Fibroblast of lung (primary cell): ENCODE measurements around the gene POFUT2. TPM values are rescaled to one million over a fixed set of nuclear protein-coding genes. Genes with fewer than 3 reads are reported as not detected.

Source experiments
- DNase-seq, 2 donors: peaks; one replicate each; pipeline versions ENCODE4 v3.0.0 to v3.0.0-alpha.2; 2010; ENCODE audit warnings: low read depth in 2 of 2
- H2AFZ ChIP-seq: 2 replicates; pipeline ENCODE4 v1.5.1; 2012; ENCODE audit warnings: low read length, control low read depth, inconsistent platforms
- H3K27ac ChIP-seq: 2 replicates; pipeline ENCODE4 v1.5.1; 2011; ENCODE audit warnings: low read length, control low read depth; ENCODE audit not compliant: insufficient read depth
- H3K27me3 ChIP-seq: 2 replicates; pipeline ENCODE4 v1.5.1; 2011; ENCODE audit warnings: mild to moderate bottlenecking, low read length; ENCODE audit not compliant: control insufficient read depth, insufficient read depth
- H3K36me3 ChIP-seq: 2 replicates; pipeline ENCODE4 v1.5.1; 2011; ENCODE audit warnings: low read length; ENCODE audit not compliant: control insufficient read depth, insufficient read depth
- H3K4me1 ChIP-seq: 2 replicates; pipeline ENCODE4 v1.5.1; 2011; ENCODE audit warnings: low read length; ENCODE audit not compliant: control insufficient read depth, insufficient read depth; ENCODE audit errors: extremely low read depth
- H3K4me2 ChIP-seq: 2 replicates; pipeline ENCODE4 v1.5.1; 2011; ENCODE audit warnings: low read length, control low read depth; ENCODE audit not compliant: insufficient read depth; ENCODE audit errors: extremely low read depth
- H3K4me3 ChIP-seq, 4 experiments: fragments of 200-600 bp in 1 of 4; sonication (generic) in 1 of 4; replicated peaks in 1 of 4; 2 replicates each; pipeline ENCODE4 v1.5.1; 2011 to 2016; ENCODE audit warnings: low read length in 4 of 4, low read depth in 3 of 4, mild to moderate bottlenecking in 3 of 4, control low read depth in 2 of 4, inconsistent platforms in 1 of 4, mixed read lengths in 1 of 4; ENCODE audit not compliant: insufficient read depth in 1 of 4; ENCODE audit errors: control extremely low read depth in 1 of 4
- H3K79me2 ChIP-seq: 2 replicates; pipeline ENCODE4 v1.5.1; 2012; ENCODE audit warnings: mild to moderate bottlenecking, low read length, inconsistent platforms; ENCODE audit not compliant: control insufficient read depth, insufficient read depth
- H3K9ac ChIP-seq: 2 replicates; pipeline ENCODE4 v1.5.1; 2011; ENCODE audit warnings: mild to moderate bottlenecking, low read length, control low read depth; ENCODE audit not compliant: insufficient read depth
- H3K9me3 ChIP-seq: 2 replicates; pipeline ENCODE4 v1.5.1; 2012; ENCODE audit warnings: low read depth, low read length; ENCODE audit not compliant: control insufficient read depth, insufficient read depth
- H4K20me1 ChIP-seq: 2 replicates; pipeline ENCODE4 v1.5.1; 2011; ENCODE audit warnings: low read length; ENCODE audit not compliant: control insufficient read depth, insufficient read depth; ENCODE audit errors: extremely low read depth
- EZH2 ChIP-seq: IDR thresholded peaks from 2 replicates; pipeline ENCODE4 v1.5.1; 2012; ENCODE audit warnings: low read length, control low read depth, mild to moderate bottlenecking; ENCODE audit errors: missing control alignments
- polyA plus RNA-seq, 2 donors: library from polyadenylated mRNA; depleted of rRNA in 1 of 2; stranded (reverse) in 1 of 2; unstranded in 1 of 2; fragments of >200 nt; gene quantifications; 2 replicates each; pipeline ENCODE4 v1.2.1, GENCODE V29; 2011 to 2012; ENCODE audit warnings: missing spikeins in 1 of 2
- total RNA-seq: library from RNA; depleted of rRNA; stranded (reverse); fragments of >200 nt; gene quantifications from 2 replicates; pipeline ENCODE4 v1.2.1, GENCODE V29; 2014
- TF ChIP-seq, protein P1 (sequence below), 2 donors: IDR thresholded peaks in 1 of 2; conservative IDR thresholded peaks in 1 of 2; 1 replicate in 1 of 2; 2 replicates in 1 of 2; pipeline ENCODE4 v1.5.1; 2011 to 2012; ENCODE audit warnings: low read length in 2 of 2, control low read depth in 1 of 2, inconsistent platforms in 1 of 2, low read depth in 1 of 2, mild to moderate bottlenecking in 1 of 2

The POFUT2 gene
- total and polyA plus RNA-seq, 2 donors (not counting 1 experiment from before 2014, with no cell fraction given): 56.0 to 60.3 TPM

DNA sequence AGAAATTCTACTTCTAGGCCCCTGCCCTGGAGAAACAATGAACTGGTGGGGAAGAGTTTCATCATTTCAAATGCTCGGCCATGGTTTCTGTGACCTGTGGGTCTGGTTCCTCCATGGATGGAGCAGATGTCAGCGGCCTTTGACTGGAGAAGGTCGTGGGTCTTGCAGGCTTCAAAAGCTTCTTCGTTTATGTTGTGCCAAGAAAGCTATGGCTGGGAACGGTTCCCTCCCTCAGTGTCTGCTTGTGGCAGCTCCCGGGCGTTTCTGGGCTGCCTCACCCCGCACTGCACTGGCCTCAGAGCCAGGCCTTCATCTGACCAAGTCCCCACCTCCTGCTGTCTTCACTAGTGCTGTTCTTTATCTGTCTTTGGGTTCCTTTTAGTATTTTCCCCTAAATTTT, 46.4 kb upstream of the POFUT2 start:
- no peaks in the 10 kb centered on the region for H3K36me3 ChIP-seq
- no peaks in the 10 kb centered on the region for H4K20me1 ChIP-seq
- no peak overlapping the region for H3K4me2 ChIP-seq
- H3K4me3 ChIP-seq: no peak overlapping the region
- peaks cover 12% of the 10 kb centered on the region for H3K4me1 ChIP-seq
- TF ChIP-seq, protein P1, sequence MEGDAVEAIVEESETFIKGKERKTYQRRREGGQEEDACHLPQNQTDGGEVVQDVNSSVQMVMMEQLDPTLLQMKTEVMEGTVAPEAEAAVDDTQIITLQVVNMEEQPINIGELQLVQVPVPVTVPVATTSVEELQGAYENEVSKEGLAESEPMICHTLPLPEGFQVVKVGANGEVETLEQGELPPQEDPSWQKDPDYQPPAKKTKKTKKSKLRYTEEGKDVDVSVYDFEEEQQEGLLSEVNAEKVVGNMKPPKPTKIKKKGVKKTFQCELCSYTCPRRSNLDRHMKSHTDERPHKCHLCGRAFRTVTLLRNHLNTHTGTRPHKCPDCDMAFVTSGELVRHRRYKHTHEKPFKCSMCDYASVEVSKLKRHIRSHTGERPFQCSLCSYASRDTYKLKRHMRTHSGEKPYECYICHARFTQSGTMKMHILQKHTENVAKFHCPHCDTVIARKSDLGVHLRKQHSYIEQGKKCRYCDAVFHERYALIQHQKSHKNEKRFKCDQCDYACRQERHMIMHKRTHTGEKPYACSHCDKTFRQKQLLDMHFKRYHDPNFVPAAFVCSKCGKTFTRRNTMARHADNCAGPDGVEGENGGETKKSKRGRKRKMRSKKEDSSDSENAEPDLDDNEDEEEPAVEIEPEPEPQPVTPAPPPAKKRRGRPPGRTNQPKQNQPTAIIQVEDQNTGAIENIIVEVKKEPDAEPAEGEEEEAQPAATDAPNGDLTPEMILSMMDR (conservative IDR thresholded peaks at IDR 0.05 in 1 of 2, IDR thresholded peaks at IDR 0.05 in 1 of 2; ENCODE audit: low read depth in 1 of 2, low read length in 2 of 2): no peak
- no peak for TF ChIP-seq EZH2
- no peak overlapping the region for H3K27ac ChIP-seq
- no peak overlapping the region for H2AFZ ChIP-seq
- DNase-seq: no peak
- H3K27me3 ChIP-seq: no peaks in the 10 kb centered on the region
- H3K79me2 ChIP-seq: no peaks in the 10 kb centered on the region
- H3K9me3 ChIP-seq: no peaks in the 10 kb centered on the region
- H3K9ac ChIP-seq: no peak overlapping the region

DNA sequence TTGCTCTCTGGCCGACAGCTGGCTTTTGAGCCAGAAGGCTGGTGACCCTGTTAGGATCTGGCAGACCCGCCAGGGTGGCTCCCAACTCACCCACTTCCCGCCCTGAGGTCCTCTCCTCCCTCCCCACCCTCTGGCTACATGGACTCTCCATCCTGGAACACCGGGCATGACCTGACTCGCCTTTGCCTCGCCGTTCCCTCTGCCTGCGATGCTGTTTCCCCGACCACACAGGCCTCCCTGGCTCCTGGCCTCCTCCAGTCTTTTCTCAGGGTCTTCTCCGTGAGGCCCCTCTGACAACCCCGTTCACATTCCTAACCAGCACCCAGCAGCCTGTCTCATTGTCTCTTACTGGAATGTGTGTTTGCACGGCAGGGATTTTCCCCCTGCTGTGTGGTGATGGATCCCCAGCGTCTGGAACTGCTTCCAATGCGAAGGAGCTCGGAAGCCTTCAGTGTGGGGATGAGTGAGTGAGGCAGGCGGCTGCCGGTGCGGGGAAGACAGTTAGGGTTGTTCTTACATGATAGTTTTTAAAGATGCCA, 46.0 kb upstream of the POFUT2 start:
- H3K4me2 ChIP-seq: no peak overlapping the region
- no peaks in the 10 kb centered on the region for H3K9me3 ChIP-seq
- H2AFZ ChIP-seq: no peak overlapping the region
- TF ChIP-seq EZH2: no peak
- TF ChIP-seq, protein P1 (conservative IDR thresholded peaks at IDR 0.05 in 1 of 2, IDR thresholded peaks at IDR 0.05 in 1 of 2; ENCODE audit: low read depth in 1 of 2, low read length in 2 of 2): no peak
- no peak overlapping the region for H3K27ac ChIP-seq
- peaks cover 12% of the 10 kb centered on the region for H3K4me1 ChIP-seq
- DNase-seq: peak in 1 of 2 donors; percentile 48
- no peaks in the 10 kb centered on the region for H3K27me3 ChIP-seq
- H4K20me1 ChIP-seq: no peaks in the 10 kb centered on the region
- H3K79me2 ChIP-seq: no peaks in the 10 kb centered on the region
- H3K9ac ChIP-seq: no peak overlapping the region
- H3K4me3 ChIP-seq: no peak overlapping the region
- H3K36me3 ChIP-seq: no peaks in the 10 kb centered on the region

DNA sequence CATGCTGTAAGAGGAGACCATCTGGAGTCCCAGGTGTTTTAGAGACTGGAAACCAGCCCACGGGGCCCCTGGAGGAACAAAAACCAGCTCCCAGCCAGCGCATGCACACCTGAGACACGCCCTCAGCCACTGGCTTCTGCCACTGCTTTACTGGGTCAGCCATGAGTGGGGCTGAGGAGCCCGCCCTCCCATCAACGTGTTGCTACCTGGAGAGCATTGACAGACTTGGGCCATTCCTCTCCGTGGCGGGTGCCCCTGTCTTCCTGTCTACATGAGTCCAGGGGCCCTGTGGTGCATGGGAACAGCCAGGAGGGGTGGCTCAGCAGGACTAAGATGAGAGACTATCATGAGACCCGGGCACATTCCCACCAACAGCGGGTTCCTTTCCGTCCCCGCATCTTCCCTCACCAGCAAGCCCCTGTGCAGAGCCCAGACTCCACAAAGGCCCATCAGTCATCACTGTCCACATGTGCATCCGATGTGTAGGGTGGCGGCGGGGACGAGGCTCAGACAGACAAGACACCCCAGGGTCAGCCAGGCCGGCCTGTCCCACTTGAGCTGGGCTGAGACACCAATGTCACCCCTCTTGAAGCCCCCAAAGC, 45.4 kb upstream of the POFUT2 start:
- Histone ChIP-seq H3K4me2 (no peak overlapping the region), H3K9ac (no peak overlapping the region), H2AFZ (no peak overlapping the region), H3K4me1 (peaks cover 12% of the 10 kb centered on the region), H4K20me1 (no peaks in the 10 kb centered on the region), H3K27ac (no peak overlapping the region), H3K4me3 (no peak overlapping the region), H3K9me3 (no peaks in the 10 kb centered on the region), H3K36me3 (no peaks in the 10 kb centered on the region), H3K79me2 (no peaks in the 10 kb centered on the region), H3K27me3 (no peaks in the 10 kb centered on the region)
- DNase-seq: no peak
- TF ChIP-seq, protein P1 (conservative IDR thresholded peaks at IDR 0.05 in 1 of 2, IDR thresholded peaks at IDR 0.05 in 1 of 2; ENCODE audit: low read depth in 1 of 2, low read length in 2 of 2): no peak
- no peak for TF ChIP-seq EZH2
